K562 (cell line): ENCODE measurements around the gene PIKFYVE. TPM values are rescaled to one million over a fixed set of nuclear protein-coding genes. Genes with fewer than 3 reads are reported as not detected.

Source experiments
- ATF1 ChIP-seq, 2 experiments: fragments of 450-650 bp in 1 of 2; IDR thresholded peaks; 2 replicates each; pipeline ENCODE4 v1.6.1; 2016; ENCODE audit warnings: missing compliant biosample characterization in 1 of 2, missing genetic modification characterization in 1 of 2
- E2F1 ChIP-seq: sonication (generic); formaldehyde crosslinking; IDR thresholded peaks from 2 replicates; pipeline ENCODE4 v1.8.1; 2023; ENCODE audit warnings: mild to moderate bottlenecking, missing genetic modification reagents, moderate library complexity
- FOS ChIP-seq: IDR thresholded peaks from 3 replicates; pipeline ENCODE4 v1.6.1; 2011; ENCODE audit not compliant: insufficient read length; ENCODE audit errors: extremely low read depth
- FOXP1 ChIP-seq: sonication (generic); formaldehyde crosslinking; IDR thresholded peaks from 2 replicates; pipeline ENCODE4 v1.8.0; 2022; ENCODE audit warnings: mild to moderate bottlenecking, missing genetic modification reagents
- HMBOX1 ChIP-seq: sonication (generic); IDR thresholded peaks from 2 replicates; pipeline ENCODE4 v1.6.1; 2016
- MLX ChIP-seq, 2 experiments: fragments of 450-650 bp in 1 of 2; sonication (generic) in 1 of 2; formaldehyde crosslinking; conservative IDR thresholded peaks; 2 replicates each; pipeline versions ENCODE4 v1.4.0 to v1.8.1; 2020 to 2022; ENCODE audit warnings: mild to moderate bottlenecking in 1 of 2, missing genetic modification reagents in 1 of 2
- PREB ChIP-seq: sonication (generic); formaldehyde crosslinking; IDR thresholded peaks from 2 replicates; pipeline ENCODE4 v1.8.1; 2023; ENCODE audit warnings: mild to moderate bottlenecking, missing genetic modification reagents
- TAL1 ChIP-seq: fragments of 450-650 bp; IDR thresholded peaks from 2 replicates; pipeline ENCODE4 v1.6.1; 2016; ENCODE audit warnings: mild to moderate bottlenecking
- TOE1 ChIP-seq, 2 experiments: fragments of 450-650 bp in 1 of 2; sonication (generic) in 1 of 2; formaldehyde crosslinking in 1 of 2; IDR thresholded peaks; 2 replicates each; pipeline versions ENCODE4 v1.7.1 to v1.8.0; 2016 to 2022; ENCODE audit warnings: borderline replicate concordance in 2 of 2, mild to moderate bottlenecking in 2 of 2, antibody characterized with exemption in 1 of 2, inconsistent platforms in 1 of 2, low read depth in 1 of 2, missing genetic modification reagents in 1 of 2, moderate library complexity in 1 of 2
- ZFX ChIP-seq: sonication (generic); formaldehyde crosslinking; IDR thresholded peaks from 2 replicates; pipeline ENCODE4 v1.8.0; 2022; ENCODE audit warnings: mild to moderate bottlenecking, missing genetic modification reagents, moderate library complexity
- ZNF124 ChIP-seq: sonication (generic); formaldehyde crosslinking; IDR thresholded peaks from 2 replicates; pipeline ENCODE4 v1.8.1; 2022; ENCODE audit warnings: missing genetic modification reagents
- ZNF133 ChIP-seq: fragments of 250-450 bp; sonication (Bioruptor Pico); IDR thresholded peaks from 2 replicates; pipeline ENCODE4 v1.4.0; 2020; ENCODE audit warnings: mild to moderate bottlenecking
- ZNF551 ChIP-seq: fragments of 250-450 bp; sonication (Bioruptor Pico); IDR thresholded peaks from 2 replicates; pipeline ENCODE4 v1.5.0; 2021; ENCODE audit warnings: mild to moderate bottlenecking, moderate library complexity
- ZNF584 ChIP-seq: fragments of 200-800 bp; sonication (Bioruptor generic); IDR thresholded peaks from 2 replicates; pipeline ENCODE4 v1.6.1; 2016; ENCODE audit warnings: low read depth, mild to moderate bottlenecking, missing genetic modification characterization, missing compliant biosample characterization
- ZNF639 ChIP-seq, 2 experiments: fragments of 200-800 bp in 1 of 2; sonication (Bioruptor generic) in 1 of 2; sonication (generic) in 1 of 2; formaldehyde crosslinking in 1 of 2; IDR thresholded peaks in 1 of 2; conservative IDR thresholded peaks in 1 of 2; 2 replicates each; pipeline versions ENCODE4 v1.5.0 to v1.6.1; 2016 to 2020; ENCODE audit warnings: missing compliant biosample characterization in 1 of 2, missing genetic modification characterization in 1 of 2, missing genetic modification reagents in 1 of 2
- ZSCAN29 ChIP-seq: fragments of 450-650 bp; IDR thresholded peaks from 2 replicates; pipeline ENCODE4 v1.6.1; 2017
- ZZZ3 ChIP-seq: fragments of 450-650 bp; IDR thresholded peaks from 2 replicates; pipeline ENCODE4 v1.6.1; 2016; ENCODE audit warnings: antibody characterized with exemption, mild to moderate bottlenecking, moderate library complexity
- polyA plus RNA-seq, 8 experiments: library from polyadenylated mRNA; depleted of rRNA in 4 of 8; stranded (reverse) in 5 of 8; unstranded in 3 of 8; fragments of >200 nt; fragmentation: Nextera tagmentation in 2 of 8; fragmentation: Illumina TruSeq in 1 of 8; extraction: Ambion mirVana in 2 of 8; extraction: Trizol in 1 of 8; gene quantifications; 2 replicates each; pipeline versions ENCODE4 v1.2.1 to v1.2.3, GENCODE V29; 2011 to 2014; ENCODE audit warnings: inconsistent platforms in 1 of 8, missing spikeins in 1 of 8
- total RNA-seq, 7 experiments: library from RNA; depleted of rRNA in 6 of 7; stranded (reverse); fragments of >200 nt in 6 of 7; fragmentation: Illumina TruSeq in 2 of 7; extraction: Trizol in 2 of 7; gene quantifications; 2 replicates each; pipeline versions ENCODE4 v1.2.1 to v1.2.3, GENCODE V29; 2011 to 2021; ENCODE audit warnings: low replicate concordance in 1 of 7

The PIKFYVE gene
- total and polyA plus RNA-seq, 9 of the 15 experiments (the other 6 are each of a cell fraction or from before 2014, with no cell fraction given), result 3.6 to 25.6 (median 16.7) TPM

- TF ChIP-seq FOS (no peak), TOE1 (IDR thresholded peaks at IDR 0.05; ENCODE audit: borderline replicate concordance) (no peak; the same call in 1 of the 2 replicates), TOE1 (CRISPR knock-in tag; IDR thresholded peaks at IDR 0.05; ENCODE audit: borderline replicate concordance, low read depth) (no peak), ZNF584 (no peak), ATF1 (CRISPR knock-in tag; IDR thresholded peaks at IDR 0.05) (no peak), ATF1 (tag; IDR thresholded peaks at IDR 0.05) (peak; percentile 27; the same call in 1 of the 2 replicates), ZZZ3 (no peak), PREB (CRISPR knock-in tag) (no peak), ZSCAN29 (no peak), TAL1 (no peak), ZNF551 (CRISPR knock-in tag) (no peak), ZNF124 (no peak), E2F1 (CRISPR knock-in tag) (no peak), ZNF639 (CRISPR knock-in tag; conservative IDR thresholded peaks at IDR 0.05 in 1 of 2, IDR thresholded peaks at IDR 0.05 in 1 of 2) (no peak), ZNF133 (CRISPR knock-in tag) (no peak), MLX (CRISPR knock-in tag; conservative IDR thresholded peaks at IDR 0.05) (no peak), FOXP1 (CRISPR knock-in tag) (peak; percentile 63; the same call in 1 of the 2 replicates), HMBOX1 (no peak), ZFX (peak; percentile 82)
Measured at GRCh38 chr2:208254118-208254870, 11.8 kb upstream of the PIKFYVE start (continued).
